Stimulated activated CD4-positive, alpha-beta T cell treated with anti-CD3 and anti-CD28 coated beads, Interleukin-1b, Interleukin-23, amount 100 ng/mL, for 24 hours (primary cell): ENCODE data around the gene HOXC10.

ENCODE experiments used
- DNase-seq, 4 experiments: peaks; one replicate each; pipeline ENCODE4 v3.0.0-alpha.2; 2020; ENCODE audit warnings: low read depth in 4 of 4, low spot score in 1 of 4

Gene HOXC10

DNA sequence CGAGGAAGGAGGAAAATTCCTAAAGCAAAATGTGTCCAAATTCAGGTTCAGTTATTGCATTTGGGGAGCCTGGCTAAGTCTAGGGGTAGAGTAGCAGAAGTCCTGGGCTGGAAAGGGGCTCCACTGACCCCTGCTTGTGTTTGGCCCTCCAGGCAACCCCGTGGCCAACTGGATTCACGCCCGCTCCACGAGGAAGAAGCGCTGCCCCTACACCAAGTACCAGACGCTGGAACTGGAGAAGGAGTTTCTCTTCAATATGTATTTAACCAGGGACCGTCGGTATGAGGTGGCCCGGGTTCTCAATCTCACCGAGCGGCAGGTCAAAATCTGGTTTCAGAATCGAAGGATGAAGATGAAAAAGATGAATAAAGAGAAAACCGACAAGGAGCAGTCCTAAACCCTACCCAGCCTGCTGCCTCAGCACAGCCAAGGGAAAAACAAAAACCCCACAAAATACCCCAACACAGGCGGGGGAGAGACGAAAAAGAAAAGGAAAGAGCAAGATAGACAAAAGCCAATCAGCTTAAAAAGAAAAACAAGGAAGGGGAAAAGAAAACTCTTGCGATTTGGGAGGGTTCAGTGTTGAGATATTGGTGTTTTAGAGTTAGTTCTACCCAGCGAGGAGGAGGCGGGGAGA, 17.4 kb downstream of the HOXC10 start:
- no peak for DNase-seq

DNA sequence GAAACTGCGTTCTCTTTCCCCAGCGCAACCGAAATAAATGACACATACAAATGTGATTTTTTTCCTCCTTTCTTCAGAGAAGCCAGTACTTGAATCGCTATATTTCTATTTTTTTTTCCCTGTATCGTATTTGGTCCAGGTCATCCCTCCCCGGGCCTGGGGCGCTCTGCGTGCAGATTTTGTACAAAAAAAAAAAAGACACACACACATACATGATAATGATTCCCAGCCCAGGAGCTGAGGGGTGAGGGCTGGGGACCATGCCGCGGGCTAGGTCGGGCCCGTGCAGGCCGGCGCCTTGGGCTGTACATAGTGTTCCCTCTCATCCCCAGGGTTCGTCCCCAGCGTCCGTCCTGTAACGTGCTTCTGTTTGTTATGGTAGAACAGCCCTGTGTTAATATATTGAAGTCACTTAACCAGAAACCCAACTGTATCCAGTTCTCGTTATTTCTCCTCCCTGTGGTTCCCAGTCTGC, 18.0 kb downstream of the HOXC10 start:
- DNase-seq = no peak

DNA sequence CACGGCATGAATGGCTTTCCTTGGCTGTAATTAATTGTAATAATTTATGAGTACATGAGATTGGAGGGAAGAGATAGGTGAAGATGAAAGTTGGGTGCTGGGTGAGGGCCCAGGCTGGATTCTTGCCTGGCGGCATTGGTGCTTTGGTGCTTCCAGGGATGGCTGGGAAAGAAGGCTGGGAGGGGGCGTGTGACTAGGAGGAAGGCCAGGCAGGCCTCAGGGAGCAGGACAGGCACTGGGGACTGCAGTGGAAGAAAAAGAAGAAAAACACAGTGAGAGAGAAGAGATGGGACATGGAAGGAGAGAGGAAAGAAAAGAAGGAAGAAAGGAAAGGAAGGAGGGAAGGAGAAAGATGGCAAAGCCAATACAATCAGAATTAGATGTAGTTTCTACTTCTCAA, 18.7 kb downstream of the HOXC10 start:
- no peak for DNase-seq

DNA sequence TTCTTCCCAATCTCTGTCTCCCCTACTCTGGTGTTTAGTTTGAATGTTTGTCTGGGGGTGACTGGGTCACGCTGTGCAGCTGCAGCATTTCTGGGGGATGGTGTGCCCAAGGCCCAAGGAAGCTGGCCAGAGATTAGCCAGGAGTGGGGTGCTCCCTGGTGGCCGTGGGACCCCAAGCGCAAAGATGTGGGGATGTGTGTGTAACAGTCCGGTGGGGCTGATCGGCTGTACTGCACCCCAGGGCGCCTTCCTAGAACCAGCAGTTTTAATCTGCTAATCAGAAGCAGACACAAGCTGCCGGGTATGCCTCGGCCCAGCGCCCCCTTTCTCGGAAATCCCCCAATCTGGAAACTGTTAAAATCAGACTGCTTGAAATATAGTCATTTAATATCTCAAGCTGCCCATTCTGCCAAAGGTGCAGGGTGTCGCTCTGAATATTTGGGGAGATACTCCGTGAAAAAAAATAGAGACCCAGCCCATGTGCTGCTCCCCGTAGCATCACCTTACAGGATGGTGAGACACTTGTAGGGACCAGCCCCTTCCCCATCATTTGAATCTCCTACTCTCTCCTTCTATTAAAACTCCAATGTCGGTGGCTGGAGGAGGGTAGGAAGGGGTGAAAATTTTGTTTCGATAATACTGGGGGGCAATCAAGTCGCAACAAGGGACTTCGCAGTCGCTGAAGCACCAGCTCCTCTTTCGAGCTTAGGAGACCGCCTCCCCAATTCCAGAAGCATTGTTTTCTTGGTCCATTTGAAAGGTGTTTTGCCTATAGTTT, 19.3 kb downstream of the HOXC10 start:
- no peak for DNase-seq

DNA sequence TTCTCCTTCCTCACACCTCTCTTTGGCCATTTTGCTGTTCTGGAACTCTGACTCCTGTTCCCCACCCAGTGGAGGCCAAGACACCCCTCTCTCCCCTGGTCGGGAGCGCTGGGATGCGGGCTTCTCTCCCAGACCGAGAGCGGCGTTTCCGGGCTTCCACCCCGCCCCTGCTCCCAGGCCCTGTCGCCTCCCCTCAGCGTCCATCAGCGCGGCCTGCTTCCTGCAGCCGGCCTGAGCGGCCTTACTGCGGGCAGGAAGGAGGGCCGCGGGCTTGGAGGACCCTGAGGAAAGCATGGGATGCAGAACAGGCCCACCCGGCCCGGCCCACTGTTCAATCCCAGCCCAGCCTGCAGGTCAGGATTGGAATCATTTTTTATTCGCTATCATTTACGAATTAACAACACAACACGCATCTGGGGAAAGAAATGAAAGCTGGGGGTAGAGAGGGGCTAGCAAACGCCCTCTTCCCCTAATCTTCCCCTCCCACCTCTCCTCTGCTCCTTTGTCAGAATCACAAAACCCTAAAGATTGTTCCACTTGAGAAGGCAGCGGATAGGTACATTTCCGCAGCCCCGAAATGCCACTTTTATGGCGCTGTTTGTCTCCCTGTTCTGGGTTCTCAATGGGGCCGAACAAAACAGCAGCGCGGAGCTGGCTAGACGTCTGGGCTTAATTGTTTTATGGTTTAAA, 20.0 kb downstream of the HOXC10 start:
- DNase-seq = no peak

DNA sequence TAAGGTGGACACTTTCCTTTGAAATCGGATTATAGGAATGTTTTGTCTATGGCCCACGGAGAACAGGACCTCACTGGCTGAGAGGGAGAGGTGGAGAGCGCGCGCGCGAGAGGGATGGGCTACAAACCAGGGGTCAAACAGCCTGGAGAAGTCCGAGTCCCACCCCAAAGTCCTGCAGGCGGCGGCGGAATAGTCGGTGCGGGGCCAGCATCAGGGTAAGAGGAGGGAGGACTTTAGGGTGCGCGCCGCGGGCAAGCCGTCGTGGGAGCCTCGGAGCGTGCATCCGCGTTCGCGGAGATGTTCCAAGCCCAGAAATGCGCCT, 20.5 kb downstream of the HOXC10 start:
- no peak for DNase-seq

DNA sequence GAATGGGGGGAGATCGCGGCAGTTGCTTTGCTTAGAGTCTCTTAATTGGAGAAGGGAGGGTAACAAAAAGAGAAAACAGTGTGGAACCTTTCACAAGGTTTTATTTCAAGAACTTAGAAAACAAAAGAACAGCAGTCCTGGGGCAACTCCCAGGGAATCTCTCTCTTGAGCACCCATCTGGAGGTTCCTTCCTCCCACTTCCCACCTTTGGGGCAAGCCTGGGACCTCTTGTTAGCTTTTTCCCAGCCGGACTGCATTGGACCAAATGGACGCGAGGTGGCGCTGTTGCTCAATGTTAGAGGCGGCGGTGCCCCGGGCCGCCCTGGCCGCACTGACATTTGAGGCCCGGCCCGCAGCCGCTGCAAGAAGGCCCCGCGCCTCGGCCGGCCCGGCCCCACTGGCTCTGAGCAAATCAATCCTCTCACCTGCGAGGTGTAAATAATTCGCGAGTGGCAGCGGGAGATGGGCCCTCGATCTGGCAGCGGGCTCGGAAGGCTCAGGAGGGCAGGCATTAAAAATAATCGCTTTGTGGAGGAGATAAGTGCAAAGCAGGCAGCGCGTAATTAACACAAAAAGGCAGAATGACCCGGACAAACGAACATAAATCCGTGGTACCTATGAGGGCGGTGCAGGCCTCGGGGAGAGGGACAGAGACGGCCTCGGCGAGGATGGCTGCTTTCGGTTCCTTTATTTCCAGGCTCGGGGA, 21.1 kb downstream of the HOXC10 start:
- peak; percentile 77 to 86 (median 82) for DNase-seq

DNA sequence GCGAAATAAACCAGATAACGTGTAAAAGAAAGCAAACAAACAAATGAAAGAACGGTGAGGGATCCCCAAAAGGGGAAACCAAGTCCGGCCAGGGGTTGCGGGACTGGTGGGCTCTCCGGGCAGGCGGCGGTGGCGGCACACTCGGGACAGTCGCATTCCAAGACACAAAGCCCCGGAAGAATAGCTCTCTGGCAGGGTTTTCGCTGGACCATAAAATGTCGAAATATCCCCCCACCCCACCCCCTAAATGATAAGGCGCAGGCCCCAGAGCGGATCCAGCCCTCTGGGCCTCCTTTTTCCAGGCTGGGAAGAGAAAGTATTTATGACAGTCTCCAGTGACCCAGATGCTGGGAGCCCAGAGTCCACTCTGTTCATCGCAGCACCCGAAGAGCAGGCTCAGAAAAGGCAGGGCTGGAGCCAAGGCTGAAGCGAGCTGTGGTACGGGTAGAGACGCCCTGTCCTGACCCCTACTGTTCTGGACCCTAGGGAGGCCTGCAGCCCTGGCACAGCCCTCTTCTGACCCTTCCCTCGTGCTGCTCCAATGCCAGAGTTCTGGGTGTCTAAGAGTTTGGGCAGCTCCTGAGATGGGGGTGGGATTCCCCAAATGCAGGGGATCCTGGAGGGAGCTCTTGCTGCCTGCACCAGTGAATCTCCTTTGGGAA, 21.7 kb downstream of the HOXC10 start:
- DNase-seq = no peak

DNA sequence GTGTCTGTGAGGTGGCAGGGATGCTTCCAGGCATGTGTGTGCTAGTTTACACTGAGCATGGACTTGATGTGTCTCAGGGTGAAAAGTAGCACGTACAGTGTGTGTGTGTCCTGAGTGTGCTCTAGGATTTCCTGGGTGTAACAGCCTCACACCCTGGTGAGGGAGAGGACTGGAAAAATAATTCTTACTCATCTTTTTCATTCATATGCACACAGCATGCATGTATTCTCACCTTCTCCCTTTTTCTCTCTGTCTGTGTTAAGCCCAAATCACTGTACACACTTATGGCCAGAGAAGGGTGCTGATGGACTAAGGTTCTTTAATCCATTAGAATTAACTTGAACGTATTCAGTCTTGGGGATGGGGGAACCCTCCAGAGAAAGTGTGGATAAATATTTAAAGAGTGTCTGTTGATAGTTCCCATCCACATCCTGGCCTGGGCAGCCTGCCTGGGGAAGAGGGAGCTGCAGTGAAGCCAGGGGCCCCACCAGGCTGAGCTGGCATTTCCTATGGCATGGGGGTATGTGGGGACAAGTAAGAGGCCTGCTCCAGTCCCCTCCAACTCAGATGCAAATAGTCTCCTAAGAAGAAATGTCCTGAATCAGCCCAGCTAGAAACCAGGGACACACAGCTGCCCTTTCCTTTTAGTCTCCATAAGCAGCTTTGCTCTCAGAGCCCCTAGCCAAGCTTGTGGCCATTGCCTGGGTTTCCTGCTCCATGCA, 22.8 kb downstream of the HOXC10 start:
- DNase-seq = no peak

DNA sequence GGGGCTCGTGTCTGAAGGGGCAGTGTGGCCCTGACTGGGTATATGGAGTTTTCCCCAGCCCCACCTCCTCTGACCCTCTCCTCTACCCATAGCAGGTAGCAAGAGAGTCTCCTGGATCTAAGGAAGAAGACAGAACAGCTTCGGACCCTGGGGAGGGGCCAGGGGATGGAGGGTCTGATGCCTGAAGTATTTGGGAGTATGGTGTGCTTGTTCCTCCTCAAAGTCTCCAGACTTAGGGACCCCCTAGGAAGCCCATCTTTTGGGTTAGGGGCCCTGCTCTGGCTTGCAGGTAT, 23.3 kb downstream of the HOXC10 start:
- no peak for DNase-seq

DNA sequence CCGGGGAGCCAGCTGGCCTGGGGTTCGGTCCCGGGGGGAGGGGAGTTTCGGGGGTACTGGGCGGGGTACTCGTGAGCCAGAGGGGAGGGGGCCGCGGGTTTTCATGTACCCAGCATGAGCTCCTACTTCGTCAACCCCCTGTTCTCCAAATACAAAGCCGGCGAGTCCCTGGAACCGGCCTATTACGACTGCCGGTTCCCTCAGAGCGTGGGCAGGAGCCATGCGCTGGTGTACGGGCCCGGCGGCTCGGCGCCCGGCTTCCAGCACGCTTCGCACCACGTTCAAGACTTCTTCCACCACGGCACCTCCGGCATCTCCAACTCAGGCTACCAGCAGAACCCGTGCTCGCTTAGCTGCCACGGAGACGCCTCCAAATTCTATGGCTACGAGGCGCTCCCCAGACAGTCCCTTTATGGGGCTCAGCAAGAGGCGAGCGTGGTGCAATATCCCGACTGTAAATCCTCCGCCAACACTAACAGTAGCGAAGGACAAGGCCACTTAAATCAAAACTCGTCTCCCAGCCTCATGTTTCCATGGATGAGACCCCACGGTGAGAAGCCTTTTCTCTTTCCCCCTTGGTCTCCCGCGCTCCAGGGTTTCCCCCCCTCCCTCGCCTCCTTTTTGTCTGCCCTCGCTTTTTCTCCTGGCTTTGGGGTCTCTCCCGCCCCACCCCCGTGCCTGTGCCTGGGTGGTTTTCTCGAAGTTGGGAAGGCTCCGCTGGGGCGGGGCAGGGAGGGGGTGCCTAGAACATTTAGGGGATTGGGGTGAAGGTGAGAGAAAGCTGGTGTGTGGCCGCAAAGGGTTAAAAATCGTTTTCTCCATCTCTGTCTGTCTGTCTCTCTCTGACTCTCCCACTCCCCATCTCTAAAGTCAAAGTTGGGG, 24.5 kb downstream of the HOXC10 start:
- no peak for DNase-seq

DNA sequence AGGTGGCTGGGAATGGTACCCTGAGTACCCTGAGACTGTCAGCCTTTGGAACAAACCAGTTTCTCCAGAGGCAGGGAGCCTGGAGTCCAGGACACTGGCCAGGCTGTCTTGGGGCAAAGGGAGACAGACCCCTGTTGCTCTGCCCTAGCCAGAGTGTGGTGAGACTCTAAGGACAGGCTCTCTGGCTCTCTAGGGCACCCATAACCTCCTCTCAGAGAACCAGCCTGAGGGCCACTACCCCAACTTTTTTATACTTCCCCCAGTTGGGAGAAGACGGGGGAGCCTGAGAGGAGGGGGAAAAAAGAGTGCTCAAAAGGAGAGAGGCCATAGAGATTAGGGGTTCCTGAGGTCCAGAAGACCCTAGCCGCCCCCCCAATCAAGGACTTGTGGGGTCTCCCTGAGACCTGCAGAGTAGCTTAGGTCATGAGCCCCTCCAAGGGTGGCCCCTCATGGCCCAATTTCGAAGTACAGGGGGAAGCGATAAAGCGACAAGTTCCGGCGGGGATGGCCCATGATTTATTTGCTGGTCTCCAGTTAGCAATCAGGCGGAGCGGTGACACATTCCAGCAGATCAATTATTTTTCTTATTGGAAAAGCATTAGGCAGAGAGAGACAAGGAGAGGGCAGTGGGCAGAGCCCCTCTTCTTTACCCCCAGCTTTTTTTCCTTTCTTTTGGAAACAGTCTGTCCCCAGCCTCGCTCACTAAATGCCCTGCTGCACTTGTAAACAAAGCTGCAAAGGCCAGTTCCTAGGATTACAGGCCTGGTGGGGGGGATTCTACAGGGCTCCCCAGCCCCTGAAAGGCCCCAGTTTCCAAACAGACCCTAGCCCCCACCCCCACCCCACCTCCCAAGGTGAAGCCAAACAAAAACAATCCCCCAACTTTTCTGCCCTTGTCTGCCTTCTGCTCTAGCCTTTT, 25.4 kb downstream of the HOXC10 start:
- no peak for DNase-seq

DNA sequence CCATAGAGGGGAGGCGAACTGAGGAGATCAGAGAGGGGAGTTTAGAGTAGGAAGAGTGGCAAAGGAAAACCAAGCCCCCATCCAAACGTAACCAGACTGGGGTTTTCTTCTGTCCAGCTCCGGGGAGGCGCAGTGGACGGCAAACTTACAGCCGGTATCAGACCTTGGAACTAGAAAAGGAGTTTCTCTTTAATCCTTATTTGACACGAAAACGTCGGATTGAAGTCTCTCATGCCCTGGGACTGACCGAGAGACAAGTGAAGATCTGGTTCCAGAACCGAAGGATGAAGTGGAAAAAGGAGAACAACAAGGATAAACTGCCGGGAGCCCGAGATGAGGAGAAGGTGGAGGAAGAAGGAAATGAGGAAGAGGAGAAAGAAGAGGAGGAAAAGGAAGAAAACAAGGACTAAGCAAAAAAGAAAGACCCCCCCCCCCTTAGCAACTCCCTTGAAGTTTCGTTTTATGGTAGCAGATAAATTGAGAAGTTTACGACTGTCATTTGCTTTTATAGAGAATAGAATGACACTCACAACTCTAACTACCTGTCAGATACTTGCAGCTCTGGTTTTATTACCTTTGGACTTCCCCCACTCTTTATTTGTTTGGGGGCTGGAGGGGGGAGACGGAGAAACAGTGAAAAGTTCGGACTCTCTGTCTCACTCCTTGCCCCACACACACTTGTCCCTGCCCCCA, 26.2 kb downstream of the HOXC10 start:
- no peak for DNase-seq

DNA sequence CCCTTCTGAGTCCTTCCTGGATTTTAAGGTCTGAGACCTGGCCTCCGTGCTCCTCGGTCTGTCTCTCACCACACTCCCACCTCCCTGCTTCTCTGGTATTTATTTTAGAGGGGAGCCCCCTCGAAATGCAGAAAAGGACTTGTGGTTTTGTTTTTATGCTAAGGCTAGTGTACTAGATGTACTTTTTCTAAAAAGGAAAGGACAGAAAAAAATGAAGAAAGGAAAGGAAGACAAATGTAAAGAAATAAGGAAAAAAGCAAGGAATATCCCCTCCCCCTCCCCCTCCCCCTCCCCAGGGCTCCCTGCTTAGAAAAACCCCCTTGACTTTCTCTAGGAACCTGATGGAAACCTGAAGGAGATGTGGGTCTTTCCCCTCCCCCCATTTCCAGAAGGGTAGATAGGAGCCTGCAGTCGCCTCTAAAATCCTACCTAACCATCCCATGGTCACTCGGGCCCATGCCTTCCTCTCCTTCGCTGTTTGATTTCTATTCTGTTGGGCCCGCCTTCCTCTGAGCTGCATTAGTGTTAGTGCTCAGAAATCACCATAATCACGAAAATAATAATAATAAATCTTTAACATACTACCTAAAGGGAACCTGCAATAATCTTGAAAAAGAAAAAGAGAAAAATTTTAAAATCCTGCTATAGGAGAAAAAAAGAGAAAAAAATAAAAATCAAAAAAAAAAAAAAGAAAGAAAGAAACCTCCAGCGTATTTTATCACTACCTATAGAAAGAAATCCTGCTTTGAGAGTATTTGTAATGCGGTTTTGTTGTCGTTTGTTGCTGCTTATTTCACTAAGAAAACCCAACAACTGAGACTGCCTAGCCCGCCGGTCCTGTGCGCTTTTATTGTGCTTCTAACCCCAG, 27.0 kb downstream of the HOXC10 start:
- no peak for DNase-seq

DNA sequence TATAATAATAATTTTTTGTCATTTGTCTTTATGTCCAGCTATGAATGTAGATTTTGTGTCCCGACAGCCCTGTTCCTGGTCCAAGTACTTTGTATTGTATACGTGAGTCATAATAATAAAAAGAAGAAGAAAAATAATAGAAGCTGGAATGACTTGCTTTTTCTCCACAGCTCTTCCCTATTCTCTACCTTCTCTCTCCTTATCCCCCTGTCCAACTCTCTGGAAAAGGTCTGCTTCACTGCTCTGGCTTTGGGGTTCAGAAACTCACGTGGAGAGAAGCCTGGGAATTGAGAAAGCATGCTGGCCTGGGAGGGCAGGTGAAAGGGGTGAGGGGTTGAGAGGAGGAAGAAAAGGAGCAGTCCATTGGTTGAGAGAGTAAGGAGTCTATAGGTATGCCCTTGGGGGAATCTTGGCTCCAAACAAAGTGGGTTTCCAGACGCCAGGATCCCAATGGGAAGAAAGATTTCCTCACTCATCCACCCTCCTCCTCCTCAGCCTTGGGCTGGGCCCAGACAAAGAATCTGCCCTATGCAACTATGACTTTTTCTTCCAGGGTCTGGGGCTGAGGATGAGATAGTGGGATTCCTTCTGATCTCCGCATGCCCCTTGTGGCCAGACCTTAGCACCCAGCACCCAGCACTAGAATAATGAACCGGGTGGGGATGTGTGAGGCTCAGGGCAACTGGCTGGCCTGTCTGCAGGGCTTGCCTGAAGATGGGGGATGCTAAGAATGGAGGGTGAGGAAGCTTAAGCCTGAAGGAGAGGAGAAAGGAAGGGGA, 27.9 kb downstream of the HOXC10 start:
- DNase-seq = no peak

DNA sequence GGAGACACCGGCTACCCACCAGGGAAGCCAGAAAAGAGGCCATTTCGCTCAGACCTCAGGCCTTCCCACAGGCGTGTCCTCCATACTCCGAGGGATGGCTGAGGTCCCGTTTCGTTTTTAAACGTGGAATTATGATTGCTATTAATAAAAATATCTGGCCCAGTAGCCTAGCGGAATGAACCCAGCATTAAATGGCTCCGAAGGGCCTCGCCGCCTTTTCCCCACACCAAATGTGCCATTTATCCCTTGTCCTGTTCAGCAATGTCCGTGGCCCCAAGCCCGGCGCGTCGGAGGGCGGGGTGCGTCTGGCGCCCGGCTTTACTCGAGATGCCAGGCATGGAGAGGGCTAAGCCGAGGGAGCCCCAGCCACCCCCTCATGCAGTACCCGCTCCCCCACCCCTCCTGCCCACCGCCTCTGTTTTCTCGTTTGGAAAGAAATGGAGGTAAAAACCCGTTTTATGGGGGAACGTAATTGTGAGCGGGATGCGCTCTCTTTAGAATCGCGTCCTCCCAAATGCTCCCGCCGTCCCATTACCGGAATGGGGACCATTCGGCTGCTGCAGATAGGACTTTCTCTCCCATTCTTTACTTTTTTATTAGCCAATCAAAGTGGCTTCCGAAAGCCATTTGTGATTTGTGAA, 29.6 kb downstream of the HOXC10 start:
- no peak for DNase-seq
